SU-DHL-6 (cell line): ENCODE data around the gene SDS.

Experiments used
- H2AFZ ChIP-seq: fragments of 200-600 bp; sonication (generic); 2 replicates; pipeline ENCODE4 v1.6.1; 2014; ENCODE audit warnings: low read depth, mild to moderate bottlenecking, moderate library complexity, mixed read lengths, antibody characterized with exemption, low read length; ENCODE audit not compliant: severe bottlenecking
- H3F3A ChIP-seq: fragments of 200-600 bp; shearing (Covaris generic); 2 replicates; pipeline ENCODE4 v1.6.0; 2016; ENCODE audit warnings: antibody characterized with exemption, mild to moderate bottlenecking; ENCODE audit not compliant: insufficient read depth
- H3K27ac ChIP-seq: fragments of 200-600 bp; sonication (generic); 2 replicates; pipeline ENCODE4 v1.5.1; 2016; ENCODE audit warnings: low read depth, mild to moderate bottlenecking, low read length, moderate library complexity, mixed read lengths
- H3K27me3 ChIP-seq: fragments of 200-600 bp; sonication (generic), shearing (Covaris generic); 2 replicates; pipeline ENCODE4 v1.6.0; 2014; ENCODE audit warnings: mild to moderate bottlenecking, low read length
- H3K36me3 ChIP-seq: fragments of 200-600 bp; sonication (generic); 2 replicates; pipeline ENCODE4 v1.6.1; 2014; ENCODE audit warnings: mild to moderate bottlenecking, low read length, mixed read lengths
- H3K4me2 ChIP-seq: fragments of 300-600, 200-600 bp; shearing (Covaris generic), sonication (generic); 2 replicates; pipeline ENCODE4 v1.6.0; 2014; ENCODE audit warnings: low read length, low read depth, mild to moderate bottlenecking; ENCODE audit not compliant: poor library complexity, severe bottlenecking
- H3K4me3 ChIP-seq: fragments of 200-600 bp; sonication (generic); 2 replicates; pipeline ENCODE4 v1.5.1; 2014; ENCODE audit warnings: antibody characterized with exemption, low read length, mild to moderate bottlenecking, mixed read lengths; ENCODE audit not compliant: insufficient read depth, poor library complexity, severe bottlenecking
- H3K79me2 ChIP-seq: fragments of 200-600 bp; sonication (generic); 2 replicates; pipeline ENCODE4 v1.6.1; 2014; ENCODE audit warnings: mild to moderate bottlenecking, low read length, moderate library complexity; ENCODE audit not compliant: insufficient read depth
- H3K9ac ChIP-seq: fragments of 200-600 bp; sonication (generic); 2 replicates; pipeline ENCODE4 v1.7.0; 2014; ENCODE audit warnings: mild to moderate bottlenecking, low read length
- H3K9me2 ChIP-seq: fragments of 200-600 bp; sonication (generic); replicated peaks from 2 replicates; pipeline ENCODE4 v1.6.1; 2014; ENCODE audit warnings: low read length; ENCODE audit not compliant: insufficient read depth
- H3K9me3 ChIP-seq: fragments of 200-600 bp; sonication (generic); 2 replicates; pipeline ENCODE4 v1.6.1; 2014; ENCODE audit warnings: low read length, mixed read lengths; ENCODE audit not compliant: insufficient read depth
- H4K20me1 ChIP-seq: fragments of 200-600 bp; sonication (generic); 2 replicates; pipeline ENCODE4 v1.6.1; 2014; ENCODE audit warnings: low read depth, mild to moderate bottlenecking, antibody characterized with exemption, low read length, moderate library complexity, mixed read lengths
- CTCF ChIP-seq: fragments of 200-600 bp; sonication (generic); IDR thresholded peaks from one replicate; pipeline ENCODE4 v1.5.1; 2017; ENCODE audit warnings: antibody characterized with exemption, mild to moderate bottlenecking, low read length, moderate library complexity; ENCODE audit not compliant: insufficient read depth, poor library complexity, severe bottlenecking
- EZH2phosphoT487 ChIP-seq: fragments of 200-600 bp; sonication (generic), shearing (Covaris generic); conservative IDR thresholded peaks from 2 replicates; pipeline ENCODE4 v1.6.1; 2018; ENCODE audit warnings: mild to moderate bottlenecking, antibody characterized with exemption, low read length, moderate library complexity, mixed read lengths

SDS gene

GRCh38 chr12:113438523-113439300 lies 35.0 kb upstream of the SDS start:
- Histone ChIP-seq H3K9me3 (no peaks in the 10 kb centered on the region), H3K4me3 (no peak overlapping the region), H3K9me2 (no peaks in the 10 kb centered on the region), H3K27me3 (no peaks in the 10 kb centered on the region), H3K79me2 (no peaks in the 10 kb centered on the region), H3K4me2 (no peak overlapping the region), H4K20me1 (no peaks in the 10 kb centered on the region), H3F3A (no peaks in the 10 kb centered on the region), H3K36me3 (no peaks in the 10 kb centered on the region), H2AFZ (no peak overlapping the region), H3K27ac (no peak overlapping the region), H3K9ac (no peak overlapping the region)
- no peak for TF ChIP-seq EZH2phosphoT487
- no peak for TF ChIP-seq CTCF

DNA sequence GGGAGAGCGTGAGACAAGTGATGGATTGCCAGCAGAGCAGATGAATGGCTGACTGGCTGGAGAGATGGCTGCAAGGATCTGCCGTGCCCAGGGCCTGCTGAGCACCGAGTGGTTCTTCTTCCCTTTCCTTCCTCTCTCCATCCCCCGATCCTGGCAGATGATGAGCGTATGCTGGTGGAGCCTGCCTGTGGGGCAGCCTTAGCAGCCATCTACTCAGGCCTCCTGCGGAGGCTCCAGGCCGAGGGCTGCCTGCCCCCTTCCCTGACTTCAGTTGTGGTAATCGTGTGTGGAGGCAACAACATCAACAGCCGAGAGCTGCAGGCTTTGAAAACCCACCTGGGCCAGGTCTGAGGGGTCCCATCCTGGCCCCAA lies 34.0 kb upstream of the SDS start:
- Histone ChIP-seq H3K9me3 (no peaks in the 10 kb centered on the region), H2AFZ (no peak overlapping the region), H3K27me3 (no peaks in the 10 kb centered on the region), H4K20me1 (no peaks in the 10 kb centered on the region), H3K27ac (no peak overlapping the region), H3K79me2 (no peaks in the 10 kb centered on the region), H3K4me2 (no peak overlapping the region), H3K4me3 (no peak overlapping the region), H3K9ac (no peak overlapping the region), H3F3A (no peaks in the 10 kb centered on the region), H3K9me2 (no peaks in the 10 kb centered on the region), H3K36me3 (no peaks in the 10 kb centered on the region)
- TF ChIP-seq EZH2phosphoT487 (no peak), CTCF (no peak)

DNA sequence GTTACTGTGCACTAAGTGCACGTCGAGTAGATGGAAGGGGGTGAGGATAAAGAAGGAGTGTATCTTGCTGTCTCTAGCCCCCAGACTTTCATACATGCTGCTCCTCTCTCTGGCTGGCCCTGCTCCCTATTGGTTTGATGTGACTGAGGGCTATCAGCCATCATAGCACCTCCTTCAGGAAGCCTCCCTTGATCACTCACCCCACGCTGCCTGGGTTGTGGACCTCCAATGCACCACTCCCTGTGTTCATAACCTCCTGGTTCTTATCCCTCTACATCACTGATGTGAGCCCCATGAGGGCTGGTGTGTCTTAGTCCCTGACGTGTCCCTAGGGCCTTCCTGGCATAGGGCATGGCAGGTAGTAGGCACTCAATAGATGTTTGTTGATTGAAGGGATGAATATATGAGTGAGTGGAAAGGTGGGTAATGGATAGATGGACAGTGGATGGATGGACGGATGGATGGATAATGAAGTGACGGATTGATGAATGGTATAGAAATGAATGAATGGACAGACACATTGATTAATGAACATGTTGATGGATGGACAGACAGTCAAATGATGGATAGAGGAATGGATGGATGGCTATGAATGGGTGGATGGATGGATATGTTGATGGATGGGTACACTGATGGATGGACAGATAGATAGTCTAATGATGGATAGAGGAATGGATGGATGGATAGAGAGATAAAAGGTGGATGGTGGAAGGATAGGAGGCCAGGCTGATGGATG lies 33.5 kb upstream of the SDS start:
- no peak for TF ChIP-seq CTCF
- no peak for TF ChIP-seq EZH2phosphoT487
- H3K27ac ChIP-seq = no peak overlapping the region
- no peaks in the 10 kb centered on the region for H3K9me3 ChIP-seq
- no peaks in the 10 kb centered on the region for H3K79me2 ChIP-seq
- no peaks in the 10 kb centered on the region for H3K9me2 ChIP-seq
- H3K4me2 ChIP-seq = no peak overlapping the region
- H4K20me1 ChIP-seq = no peaks in the 10 kb centered on the region
- H3K36me3 ChIP-seq = no peaks in the 10 kb centered on the region
- no peak overlapping the region for H3K4me3 ChIP-seq
- H2AFZ ChIP-seq = no peak overlapping the region
- H3K27me3 ChIP-seq = no peaks in the 10 kb centered on the region
- no peaks in the 10 kb centered on the region for H3F3A ChIP-seq
- no peak overlapping the region for H3K9ac ChIP-seq
